NCI-H524 treated with DMSO at 0.1 percent for 48 hours (cell line): Measurements from ENCODE around the gene IL11RA.
A peak's percentile ranks its signal among the peaks of the same experiment; 100 is the strongest.

Experiments
- DNase-seq: peaks from one replicate; lab custom pipeline; 2025; lab: John Stamatoyannopoulos, UW

IL11RA gene

GRCh38 chr9:34687276-34688030 is 35.5 kb downstream of the IL11RA start:
- no peak for DNase-seq

- DNase-seq = no peak
These were observed 36.5 kb downstream of the IL11RA start for GRCh38 chr9:34688329-34689115.

DNA sequence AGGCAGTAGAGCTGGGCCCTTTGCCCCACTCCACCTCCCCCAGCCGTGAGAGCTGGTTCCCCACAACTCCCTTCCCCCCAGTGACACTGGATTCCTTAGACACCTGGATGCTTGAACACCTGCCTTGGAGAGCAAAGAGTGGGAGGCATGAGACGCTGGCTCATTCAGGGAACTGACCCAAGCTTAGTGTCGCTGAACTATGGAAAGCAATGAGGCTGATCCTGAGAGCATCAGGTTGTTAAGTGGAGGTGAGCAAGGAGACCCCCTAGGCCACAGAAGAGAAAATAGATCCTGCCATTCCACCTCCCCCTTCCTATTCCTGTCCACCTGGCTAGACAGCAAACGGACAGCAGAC is 37.1 kb downstream of the IL11RA start:
- DNase-seq = no peak

DNA sequence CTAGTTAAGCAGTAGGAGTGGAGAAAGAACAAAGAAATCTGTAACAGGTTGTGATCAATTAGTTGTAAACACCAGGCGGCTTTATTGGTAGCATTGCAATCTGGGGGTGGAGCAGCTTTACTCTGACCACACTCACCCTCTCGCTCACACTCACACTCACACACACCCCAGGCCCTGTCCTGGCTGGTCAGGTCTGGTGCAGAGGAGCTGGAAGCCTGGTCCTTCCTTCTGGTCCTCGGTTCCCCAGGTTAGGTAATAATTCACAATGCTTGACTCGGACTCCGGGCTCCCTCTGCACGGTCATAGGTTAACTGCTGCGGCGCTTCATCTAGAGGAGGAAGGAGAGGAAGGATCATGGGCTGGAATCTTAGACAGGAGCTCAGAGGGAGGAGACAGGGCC is 37.5 kb downstream of the IL11RA start:
- no peak for DNase-seq

GRCh38 chr9:34690983-34691935 is 39.3 kb downstream of the IL11RA start, which contains the start of gene CCL19:
Gene CCL19, minus strand, starts transcription at chr9:34691276. Its CDS starts 137 bp downstream, at chr9:34691139.
- no peak for DNase-seq

DNA sequence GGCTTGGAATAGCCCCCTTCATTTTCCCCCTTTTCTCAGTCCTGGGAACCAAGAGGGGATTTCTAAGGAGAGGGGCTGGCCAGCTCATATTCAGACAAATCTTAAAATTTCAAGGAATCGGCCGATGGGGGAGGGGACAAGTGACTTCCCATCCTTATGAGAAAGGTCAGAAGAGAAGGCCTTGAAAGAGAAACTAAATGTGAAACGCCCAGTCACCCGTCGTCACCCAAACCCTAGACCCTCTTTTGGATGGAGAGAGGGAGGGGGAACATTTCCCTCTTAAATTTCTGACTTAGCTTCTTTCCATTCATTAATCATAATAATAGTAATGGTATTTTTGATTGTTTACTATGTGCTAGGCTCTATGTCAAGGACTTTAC is 39.9 kb downstream of the IL11RA start:
- DNase-seq = no peak

GRCh38 chr9:34693560-34693959 is 41.6 kb downstream of the IL11RA start:
- no peak for DNase-seq

DNA sequence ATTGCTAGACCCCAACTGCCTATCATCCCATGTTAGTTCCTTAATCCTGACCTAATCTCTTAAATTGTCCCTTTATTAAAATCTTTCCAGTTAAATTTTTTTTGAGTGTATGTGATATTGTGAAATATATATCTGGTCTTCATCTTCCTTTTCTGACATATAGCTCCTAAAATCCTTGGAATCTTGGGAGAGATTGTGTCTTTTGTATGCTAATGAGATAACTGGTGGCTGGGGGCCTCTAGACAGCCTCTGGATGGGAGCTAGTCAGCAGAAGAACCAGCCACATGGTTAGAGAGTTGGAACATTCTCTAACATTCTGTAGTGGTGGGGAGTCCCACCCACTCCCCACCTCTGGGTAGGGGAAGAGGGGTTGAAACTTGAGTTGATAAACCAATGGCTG is 42.8 kb downstream of the IL11RA start:
- DNase-seq = no peak

DNA sequence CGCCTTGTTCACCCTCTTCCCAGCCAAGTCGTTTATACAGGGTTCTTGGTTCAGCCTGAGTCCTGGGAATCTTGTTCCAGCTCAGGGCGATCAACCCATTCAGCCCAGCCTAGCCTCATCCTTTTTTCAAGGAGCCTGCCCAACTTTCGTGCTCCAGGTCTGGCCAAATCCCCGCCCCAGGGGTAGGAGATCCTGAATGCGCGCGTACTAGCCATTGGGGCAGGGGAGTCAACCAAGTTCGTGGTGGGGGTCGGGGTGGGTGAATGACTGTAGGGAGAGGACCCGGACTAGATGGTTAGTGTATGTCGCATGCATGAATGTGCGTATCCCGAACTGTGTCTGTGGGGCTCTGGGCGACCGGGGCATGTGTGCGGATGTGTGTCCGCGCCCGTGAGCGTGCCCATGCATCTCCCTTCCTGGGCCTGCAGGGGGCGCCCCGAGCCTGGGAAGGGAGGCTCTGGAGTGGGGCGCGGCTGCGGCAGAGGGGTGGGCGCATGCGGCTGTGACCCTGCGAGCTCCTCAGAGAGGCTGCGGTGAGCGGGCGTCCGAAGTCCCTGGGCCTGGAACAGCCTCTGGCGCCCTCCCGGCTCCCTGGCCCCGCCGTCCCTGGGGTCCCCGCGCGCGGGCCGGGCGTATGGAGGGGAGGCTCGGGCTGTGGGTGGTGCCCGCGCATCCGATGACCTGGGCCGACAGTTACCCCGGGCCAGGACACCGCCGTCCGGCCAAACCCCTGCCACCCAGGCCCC is 49.2 kb downstream of the IL11RA start:
- DNase-seq = no peak

- DNase-seq = peak; percentile 31
These were observed 50.1 kb downstream of the IL11RA start for GRCh38 chr9:34701769-34702736.

DNA sequence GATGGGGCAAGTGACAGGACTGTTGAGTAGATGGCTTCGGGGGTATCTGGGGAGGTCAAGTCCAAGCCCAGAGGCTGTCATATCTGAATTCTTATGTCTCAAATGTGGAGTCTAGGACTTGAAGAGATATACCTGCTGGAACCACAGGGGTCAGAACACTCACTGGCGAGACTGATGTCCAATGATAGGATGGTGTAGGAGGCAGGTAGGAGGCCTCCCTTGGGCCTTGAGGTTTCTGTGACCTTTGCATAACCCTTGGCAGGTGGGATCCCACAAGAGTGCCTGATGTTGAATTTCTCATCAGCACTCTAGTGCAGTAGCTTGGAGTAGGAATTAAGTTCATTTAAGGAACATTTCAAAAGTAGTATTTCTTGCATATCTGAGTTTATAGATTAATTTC is 55.1 kb downstream of the IL11RA start:
- no peak for DNase-seq

DNA sequence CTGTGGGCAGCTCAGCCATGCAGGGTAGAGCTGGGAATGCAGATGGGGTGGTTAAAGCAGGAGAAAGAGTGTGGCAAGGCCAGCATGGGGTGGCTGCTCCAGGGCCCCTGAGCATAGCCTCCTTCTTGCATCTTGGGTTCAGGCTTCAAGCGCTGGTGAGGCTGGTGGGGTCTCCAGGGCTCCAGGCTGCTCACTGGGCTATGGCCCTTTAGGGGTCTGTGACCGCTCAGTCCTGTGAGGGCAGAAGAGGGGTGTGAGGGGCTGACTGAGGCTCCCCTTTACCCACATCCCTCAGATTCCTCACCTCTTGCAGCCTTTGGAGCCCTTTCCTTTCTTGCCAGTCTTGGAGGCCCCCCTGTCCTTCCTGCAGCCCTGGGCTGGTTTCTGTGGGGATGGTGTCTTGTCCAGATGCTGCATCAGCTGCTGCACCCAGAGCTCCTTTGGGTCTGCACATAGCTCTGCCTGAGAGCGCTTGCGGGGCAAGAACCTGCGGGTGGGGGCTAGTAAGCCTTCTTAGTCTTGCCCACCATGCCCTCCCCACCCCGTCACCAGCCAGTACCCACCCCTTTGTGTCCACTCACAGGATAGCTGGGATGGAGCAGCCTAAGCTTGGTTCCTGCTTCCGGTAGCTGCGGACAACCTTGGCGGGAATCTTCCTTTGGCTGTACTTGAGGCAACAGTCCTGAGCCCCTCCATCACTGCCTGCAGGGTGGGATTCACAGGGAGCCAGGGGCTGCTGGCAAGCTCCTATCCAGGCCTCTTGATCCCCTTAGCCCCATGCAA is 57.4 kb downstream of the IL11RA start:
- no peak for DNase-seq

DNA sequence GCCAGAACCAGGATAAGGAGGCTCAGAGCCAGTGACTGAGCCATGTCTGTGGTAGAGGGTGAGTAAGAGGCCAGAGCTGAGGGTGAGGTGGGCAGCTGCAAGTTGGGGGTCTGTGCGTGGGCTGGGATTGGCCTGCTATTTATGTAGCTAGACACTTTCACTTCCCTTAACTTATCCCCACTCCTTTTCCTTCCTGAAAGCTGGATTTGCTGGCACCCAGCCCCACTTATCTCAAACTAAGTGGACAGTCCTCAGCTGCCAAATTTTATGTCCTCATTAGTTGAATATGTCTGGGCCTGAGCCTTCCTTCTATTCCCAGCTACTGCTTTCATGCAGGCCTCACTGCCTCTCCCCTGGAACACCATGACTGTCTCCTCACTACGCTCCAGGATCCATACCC is 58.0 kb downstream of the IL11RA start, which contains the start of gene CCL21:
Gene CCL21 (minus strand): TSS at position 114 of the 400 bp plus-strand sequence. CDS start 70 bp downstream, at position 44.
- no peak for DNase-seq
